Epithelial cell of esophagus (primary cell): ENCODE measurements around the gene CFAP46.
"Not testable (repeated sequence)": the region's sequence is repeated elsewhere in the genome, so short reads cannot be mapped to it uniquely, and the experiment has no call there.

Experiments used
- DNase-seq: peaks from one replicate; pipeline ENCODE4 v3.0.0; 2010; ENCODE audit warnings: low read depth
- H3K4me3 ChIP-seq: 2 replicates; pipeline ENCODE4 v1.5.1; 2011; ENCODE audit warnings: mild to moderate bottlenecking, low read length, control low read depth
- TF ChIP-seq, protein P1 (sequence below): IDR thresholded peaks from 2 replicates; pipeline ENCODE4 v1.5.1; 2011; ENCODE audit warnings: low read depth, mild to moderate bottlenecking, low read length, control low read depth, inconsistent platforms; ENCODE audit not compliant: insufficient read depth; ENCODE audit errors: missing control alignments

The CFAP46 gene

DNA sequence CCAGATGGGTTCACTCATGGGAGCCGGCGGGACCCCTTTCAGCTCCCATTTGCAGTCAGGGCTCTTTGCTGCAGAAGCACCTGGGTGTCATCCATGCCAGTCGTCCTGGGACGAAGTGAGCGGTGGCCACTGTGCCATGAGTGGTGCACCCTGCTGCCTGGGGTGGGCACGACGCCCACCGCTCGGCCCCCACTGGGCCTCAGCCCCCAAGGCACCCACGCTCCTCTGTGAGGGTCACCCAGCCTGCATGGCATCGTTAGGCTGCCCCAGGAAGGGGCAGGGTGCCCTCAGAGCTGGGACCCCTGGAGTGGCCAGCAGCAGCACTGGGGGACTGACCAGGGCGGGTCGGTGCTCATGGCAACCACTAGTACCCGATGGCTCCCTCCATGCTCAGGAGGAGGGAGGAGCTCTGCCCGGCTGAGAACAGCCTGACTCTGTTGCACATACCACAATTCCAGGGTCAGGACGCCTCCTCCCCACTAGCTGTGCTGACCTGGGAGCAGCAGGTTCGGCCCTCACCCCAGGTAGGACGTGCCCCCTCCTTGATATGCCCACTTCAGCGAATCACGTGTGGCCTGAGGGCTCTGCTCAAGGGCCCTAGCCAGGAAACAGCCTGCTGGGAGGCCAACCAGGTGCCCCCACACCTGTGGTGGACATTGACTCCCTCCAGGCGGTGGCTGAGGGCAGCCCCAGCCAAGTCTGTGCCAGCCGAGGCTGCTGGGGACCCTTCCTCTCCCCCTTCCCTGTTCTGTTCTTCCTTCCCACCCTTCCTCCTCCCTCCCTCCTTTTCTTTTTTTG is 28.5 kb upstream of the CFAP46 start:
- TF ChIP-seq, protein P1, sequence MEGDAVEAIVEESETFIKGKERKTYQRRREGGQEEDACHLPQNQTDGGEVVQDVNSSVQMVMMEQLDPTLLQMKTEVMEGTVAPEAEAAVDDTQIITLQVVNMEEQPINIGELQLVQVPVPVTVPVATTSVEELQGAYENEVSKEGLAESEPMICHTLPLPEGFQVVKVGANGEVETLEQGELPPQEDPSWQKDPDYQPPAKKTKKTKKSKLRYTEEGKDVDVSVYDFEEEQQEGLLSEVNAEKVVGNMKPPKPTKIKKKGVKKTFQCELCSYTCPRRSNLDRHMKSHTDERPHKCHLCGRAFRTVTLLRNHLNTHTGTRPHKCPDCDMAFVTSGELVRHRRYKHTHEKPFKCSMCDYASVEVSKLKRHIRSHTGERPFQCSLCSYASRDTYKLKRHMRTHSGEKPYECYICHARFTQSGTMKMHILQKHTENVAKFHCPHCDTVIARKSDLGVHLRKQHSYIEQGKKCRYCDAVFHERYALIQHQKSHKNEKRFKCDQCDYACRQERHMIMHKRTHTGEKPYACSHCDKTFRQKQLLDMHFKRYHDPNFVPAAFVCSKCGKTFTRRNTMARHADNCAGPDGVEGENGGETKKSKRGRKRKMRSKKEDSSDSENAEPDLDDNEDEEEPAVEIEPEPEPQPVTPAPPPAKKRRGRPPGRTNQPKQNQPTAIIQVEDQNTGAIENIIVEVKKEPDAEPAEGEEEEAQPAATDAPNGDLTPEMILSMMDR, result no peak
- no peak overlapping the region for H3K4me3 ChIP-seq
- DNase-seq, result no peak

DNA sequence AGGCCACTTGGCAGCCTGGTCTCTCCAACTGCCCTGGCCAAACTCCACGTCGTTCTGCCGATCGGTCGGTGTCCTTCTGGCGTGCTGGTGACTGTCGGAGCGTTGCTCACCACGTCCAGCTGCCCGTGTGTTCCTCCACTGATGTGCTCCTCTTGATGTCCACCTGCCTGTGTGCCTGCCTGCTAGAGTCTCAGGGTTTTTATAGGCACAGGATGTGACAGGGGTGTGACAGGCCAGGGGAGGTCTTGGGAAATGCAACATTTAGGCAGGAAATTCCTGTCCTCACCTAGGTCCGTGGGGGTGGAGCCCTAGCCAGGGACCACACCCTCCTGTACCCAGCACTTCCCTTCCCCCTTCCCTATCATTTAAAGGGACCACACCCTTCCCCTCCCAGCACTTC is 25.2 kb upstream of the CFAP46 start:
- TF ChIP-seq, protein P1, result no peak
- no peak overlapping the region for H3K4me3 ChIP-seq
- DNase-seq, result no peak

DNA sequence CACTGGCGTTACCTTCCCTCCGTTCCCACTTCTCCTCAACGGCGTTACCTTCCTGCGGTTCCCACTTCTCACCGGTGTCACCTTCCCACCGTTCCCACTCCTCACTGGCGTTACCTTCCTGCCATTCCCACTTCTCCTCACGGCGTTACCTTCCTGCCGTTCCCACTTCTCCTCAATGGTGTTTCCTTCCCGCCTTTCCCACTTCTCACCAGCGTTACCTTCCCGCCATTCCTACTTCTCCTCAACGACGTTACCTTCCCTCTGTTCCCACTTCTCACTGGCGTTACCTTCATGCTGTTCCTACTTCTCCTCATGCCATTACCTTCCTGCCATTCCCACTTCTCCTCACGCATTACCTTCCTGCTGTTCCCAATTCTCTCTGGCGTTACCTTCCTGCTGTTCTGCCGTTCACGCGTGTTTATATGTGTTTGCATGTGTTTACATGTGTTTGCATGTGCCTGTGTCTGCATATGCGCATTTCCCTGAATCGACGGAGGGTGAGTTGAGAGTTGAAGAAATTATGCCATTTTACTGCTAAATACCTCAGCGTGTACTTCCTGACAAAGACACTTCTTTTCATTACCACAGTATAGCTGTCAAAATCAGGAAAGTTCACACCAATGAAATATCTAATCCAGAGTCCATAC is 23.2 kb upstream of the CFAP46 start:
- DNase-seq, result peak; percentile 9
- H3K4me3 ChIP-seq, result peak overlapping the region; percentile 50
- TF ChIP-seq, protein P1, result no peak

DNA sequence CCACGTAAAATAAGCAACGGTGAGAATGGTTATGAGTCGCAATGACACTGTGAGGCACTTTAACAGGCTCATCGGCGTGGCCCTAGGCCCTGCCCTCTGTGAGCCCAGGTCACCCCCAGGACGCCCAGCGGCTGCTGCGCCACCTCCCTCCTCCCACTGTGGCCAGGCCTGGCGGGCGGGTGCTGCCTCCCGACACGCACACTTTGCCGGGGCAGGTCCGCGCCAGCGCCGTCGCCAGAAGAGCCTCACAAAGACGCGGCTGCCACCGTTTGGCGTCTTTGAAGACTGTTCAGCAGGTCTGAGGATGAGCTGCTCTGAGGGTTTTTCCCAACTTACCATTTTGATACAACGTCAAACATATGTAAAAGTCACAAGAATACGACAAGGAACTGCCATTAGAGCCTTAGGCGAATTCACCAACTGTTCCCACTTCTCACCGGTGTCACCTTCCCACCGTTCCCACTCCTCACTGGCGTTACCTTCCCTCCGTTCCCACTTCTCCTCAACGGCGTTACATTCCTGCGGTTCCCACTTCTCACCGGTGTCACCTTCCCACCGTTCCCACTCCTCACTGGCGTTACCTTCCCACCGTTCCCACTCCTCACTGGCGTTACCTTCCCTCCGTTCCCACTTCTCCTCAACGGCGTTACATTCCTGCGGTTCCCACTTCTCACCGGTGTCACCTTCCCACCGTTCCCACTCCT is 22.5 kb upstream of the CFAP46 start:
- not testable (repeated sequence) for DNase-seq
- peak overlapping the region; percentile 50 for H3K4me3 ChIP-seq

DNA sequence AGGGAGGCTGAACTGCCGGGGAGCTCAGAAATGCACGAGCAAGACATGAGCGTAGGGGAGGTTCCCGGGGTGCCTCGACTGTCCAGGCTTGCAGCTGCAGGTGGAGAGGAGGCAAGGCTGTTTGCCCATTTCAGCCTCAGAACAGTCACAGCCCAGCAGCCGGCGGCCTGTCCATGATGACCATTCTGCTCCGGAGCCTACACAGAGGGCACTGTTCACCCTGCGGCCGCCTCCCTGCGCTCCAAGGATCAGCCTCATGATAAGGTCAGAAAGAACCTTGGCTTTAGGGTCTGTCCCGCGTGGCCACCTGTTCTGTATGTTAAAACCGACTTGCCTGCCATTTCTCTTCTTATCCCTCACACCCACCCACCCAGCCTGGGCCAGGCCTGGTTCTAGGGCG is 21.9 kb upstream of the CFAP46 start:
- DNase-seq, result no peak
- H3K4me3 ChIP-seq, result peak overlapping the region; percentile 50
- TF ChIP-seq, protein P1, result no peak

DNA sequence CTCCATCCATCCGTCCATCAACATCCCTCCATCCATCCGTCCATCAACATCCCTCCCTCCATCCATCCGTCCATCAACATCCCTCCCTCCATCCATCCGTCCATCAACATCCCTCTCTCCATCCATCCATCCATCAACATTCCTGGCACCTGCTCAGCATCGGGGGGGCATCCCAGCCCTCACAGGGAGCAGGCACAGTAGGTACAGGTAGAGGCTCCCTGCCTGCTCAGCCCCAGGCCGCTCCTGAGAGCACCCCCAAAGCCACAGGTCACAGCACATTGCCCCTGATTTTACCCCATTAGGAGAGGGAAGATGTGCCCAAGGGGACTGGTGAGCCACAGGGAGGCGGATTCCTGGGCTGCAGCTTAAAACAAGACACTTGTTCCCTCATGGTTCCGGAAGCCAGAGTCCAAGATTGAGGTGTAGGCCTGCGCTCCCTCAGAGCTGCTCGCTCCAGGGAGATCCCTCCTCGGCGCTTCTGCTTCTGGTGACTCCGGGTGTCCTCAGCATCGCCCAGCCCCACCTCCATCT is 21.1 kb upstream of the CFAP46 start:
- no peak overlapping the region for H3K4me3 ChIP-seq
- TF ChIP-seq, protein P1, result no peak
- DNase-seq, result no peak
